Stimulated activated naive CD8-positive, alpha-beta T cell treated with anti-CD3 and anti-CD28 coated beads, Interleukin-15, Interleukin-2, amounts not matched to agents 100 ng/mL and 50 ng/mL, for 24 hours (primary cell): ENCODE data around the gene TM4SF4.

Source experiments
- H3K27ac Mint-ChIP-seq: one replicate; pipeline ENCODE4 v1.8.0; 2021; ENCODE audit warnings: mild to moderate bottlenecking, mixed read lengths
- H3K27me3 Mint-ChIP-seq: one replicate; pipeline ENCODE4 v1.8.0; 2021; ENCODE audit warnings: mixed read lengths
- H3K36me3 Mint-ChIP-seq: one replicate; pipeline ENCODE4 v1.8.0; 2021; ENCODE audit warnings: low read depth, mixed read lengths
- H3K4me1 Mint-ChIP-seq: one replicate; pipeline ENCODE4 v1.8.0; 2021; ENCODE audit warnings: low read depth, mixed read lengths
- H3K4me3 Mint-ChIP-seq: one replicate; pipeline ENCODE4 v1.8.0; 2021; ENCODE audit warnings: mild to moderate bottlenecking, mixed read lengths
- H3K9me3 Mint-ChIP-seq: one replicate; pipeline ENCODE4 v1.8.0; 2021; ENCODE audit warnings: mixed read lengths

The TM4SF4 gene

GRCh38 chr3:149448331-149448831 is 26.1 kb upstream of the TM4SF4 start:
- Mint-ChIP-seq H3K4me3 (no peak overlapping the region), H3K27ac (no peak overlapping the region), H3K4me1 (peaks cover 8% of the 10 kb centered on the region), H3K9me3 (peaks cover 19% of the 10 kb centered on the region), H3K36me3 (peaks cover 5% of the 10 kb centered on the region), H3K27me3 (peaks cover 7% of the 10 kb centered on the region)

- Mint-ChIP-seq H3K4me1 (peaks cover 8% of the 10 kb centered on the region), H3K9me3 (peaks cover 19% of the 10 kb centered on the region), H3K27ac (no peak overlapping the region), H3K4me3 (no peak overlapping the region), H3K36me3 (peaks cover 5% of the 10 kb centered on the region), H3K27me3 (peaks cover 9% of the 10 kb centered on the region)
These were observed 25.3 kb upstream of the TM4SF4 start for GRCh38 chr3:149449182-149449581.

GRCh38 chr3:149449799-149450198 is 24.7 kb upstream of the TM4SF4 start:
- Mint-ChIP-seq H3K4me3 (no peak overlapping the region), H3K36me3 (peaks cover 5% of the 10 kb centered on the region), H3K4me1 (peaks cover 8% of the 10 kb centered on the region), H3K27ac (no peak overlapping the region), H3K27me3 (peaks cover 14% of the 10 kb centered on the region), H3K9me3 (peaks cover 19% of the 10 kb centered on the region)

DNA sequence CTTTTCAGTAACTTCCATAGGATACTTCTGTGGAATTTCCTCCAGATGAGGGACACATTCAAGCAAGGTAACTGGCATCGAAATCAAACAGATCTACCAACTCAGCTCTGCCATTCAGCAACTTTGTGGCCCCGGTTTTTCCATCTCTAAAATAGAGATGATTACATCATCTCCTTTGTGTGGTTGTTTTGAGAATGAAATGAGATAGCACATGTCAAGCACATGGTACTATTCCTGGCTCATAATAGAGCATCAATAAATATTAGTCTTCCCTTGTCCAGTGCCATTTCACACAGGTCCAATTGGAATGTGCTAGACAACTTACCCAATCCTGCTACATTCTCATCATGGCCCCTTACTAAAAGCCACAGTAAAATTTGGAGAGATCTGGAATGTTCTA is 24.2 kb upstream of the TM4SF4 start:
- H3K4me1 Mint-ChIP-seq = peaks cover 8% of the 10 kb centered on the region
- H3K4me3 Mint-ChIP-seq = no peak overlapping the region
- peaks cover 5% of the 10 kb centered on the region for H3K36me3 Mint-ChIP-seq
- peaks cover 19% of the 10 kb centered on the region for H3K9me3 Mint-ChIP-seq
- peaks cover 16% of the 10 kb centered on the region for H3K27me3 Mint-ChIP-seq
- H3K27ac Mint-ChIP-seq = no peak overlapping the region

GRCh38 chr3:149452036-149452435 is 22.5 kb upstream of the TM4SF4 start:
- Mint-ChIP-seq H3K4me3 (no peak overlapping the region), H3K9me3 (peaks cover 19% of the 10 kb centered on the region), H3K36me3 (peaks cover 5% of the 10 kb centered on the region), H3K27me3 (peaks cover 22% of the 10 kb centered on the region), H3K27ac (no peak overlapping the region), H3K4me1 (peaks cover 12% of the 10 kb centered on the region)

GRCh38 chr3:149453140-149453805 is 21.2 kb upstream of the TM4SF4 start:
- Mint-ChIP-seq H3K4me1 (peaks cover 7% of the 10 kb centered on the region), H3K4me3 (no peak overlapping the region), H3K27me3 (peaks cover 28% of the 10 kb centered on the region), H3K27ac (no peak overlapping the region), H3K9me3 (peaks cover 19% of the 10 kb centered on the region), H3K36me3 (peaks cover 5% of the 10 kb centered on the region)

GRCh38 chr3:149454746-149455145 is 19.8 kb upstream of the TM4SF4 start:
- peaks cover 19% of the 10 kb centered on the region for H3K9me3 Mint-ChIP-seq
- H3K4me1 Mint-ChIP-seq = peaks cover 4% of the 10 kb centered on the region
- no peak overlapping the region for H3K4me3 Mint-ChIP-seq
- H3K27me3 Mint-ChIP-seq = peaks cover 28% of the 10 kb centered on the region
- peaks cover 5% of the 10 kb centered on the region for H3K36me3 Mint-ChIP-seq
- H3K27ac Mint-ChIP-seq = no peak overlapping the region

DNA sequence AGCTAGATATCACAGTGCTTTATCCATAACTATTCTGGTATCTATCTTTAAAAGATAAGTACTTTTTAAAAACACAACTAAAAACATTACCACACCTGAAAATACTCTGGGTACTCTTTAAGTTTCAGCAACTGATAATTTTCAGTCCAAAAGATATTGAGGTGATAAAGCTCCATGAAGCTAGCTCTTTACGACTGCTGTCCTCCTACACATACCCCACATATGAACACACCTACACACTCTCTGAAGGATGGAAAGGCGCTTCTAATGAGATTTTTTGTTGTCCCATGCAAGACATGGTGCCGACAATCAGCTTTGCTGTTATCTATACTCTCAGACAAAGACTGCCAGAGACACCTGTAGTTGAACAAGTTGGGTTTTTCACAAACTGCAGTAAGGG is 19.1 kb upstream of the TM4SF4 start:
- Mint-ChIP-seq H3K27ac (no peak overlapping the region), H3K36me3 (peaks cover 5% of the 10 kb centered on the region), H3K9me3 (peaks cover 16% of the 10 kb centered on the region), H3K27me3 (peaks cover 22% of the 10 kb centered on the region), H3K4me3 (no peak overlapping the region), H3K4me1 (peaks cover 4% of the 10 kb centered on the region)

DNA sequence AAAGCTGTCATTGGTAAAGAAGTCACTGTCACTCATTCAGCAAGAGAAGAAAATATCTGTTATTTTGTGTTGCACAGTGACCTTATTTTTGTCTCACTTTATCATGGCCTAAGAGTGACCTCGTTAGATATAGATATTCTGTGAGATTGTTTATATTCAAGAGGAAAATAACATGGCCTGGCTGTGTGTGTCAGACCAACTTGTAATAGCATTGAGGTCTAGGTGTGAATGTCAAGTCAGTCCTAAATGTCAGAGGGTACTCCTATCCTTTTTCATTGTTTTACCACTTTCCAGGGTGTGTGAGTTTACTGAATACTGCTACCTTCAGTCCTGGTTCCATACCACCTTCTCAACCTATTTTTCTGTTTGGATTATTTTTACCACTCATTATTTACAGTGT is 18.5 kb upstream of the TM4SF4 start:
- peaks cover 20% of the 10 kb centered on the region for H3K27me3 Mint-ChIP-seq
- H3K4me3 Mint-ChIP-seq = no peak overlapping the region
- H3K36me3 Mint-ChIP-seq = peaks cover 5% of the 10 kb centered on the region
- H3K9me3 Mint-ChIP-seq = peaks cover 13% of the 10 kb centered on the region
- no peak overlapping the region for H3K27ac Mint-ChIP-seq
- peaks cover 4% of the 10 kb centered on the region for H3K4me1 Mint-ChIP-seq

DNA sequence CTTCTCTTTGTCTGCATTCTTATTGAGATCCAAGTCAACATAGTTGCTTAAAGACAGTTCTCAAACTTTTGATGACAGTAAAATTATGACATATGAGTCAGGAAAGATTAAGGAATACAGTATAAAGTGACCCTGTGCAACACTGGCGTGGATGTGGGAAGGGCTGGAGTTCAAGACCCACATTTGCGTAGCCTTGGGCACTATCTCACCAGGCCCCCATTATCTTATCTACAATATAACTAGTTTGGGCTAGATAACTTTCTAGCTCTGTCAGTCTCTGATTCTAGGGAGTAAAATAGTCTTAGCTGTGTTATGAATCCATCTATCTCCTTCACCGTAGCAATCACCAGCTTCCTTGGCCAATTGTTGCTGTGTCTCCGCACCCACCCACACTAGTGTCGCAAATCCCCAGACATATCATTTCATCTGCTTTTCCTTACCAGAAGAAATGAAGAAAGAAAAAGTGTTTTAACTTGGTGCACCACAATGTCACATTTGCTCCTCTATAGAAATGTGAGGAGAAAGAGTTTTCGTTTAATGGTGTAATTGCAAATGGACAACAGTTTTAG is 14.9 kb upstream of the TM4SF4 start:
- Mint-ChIP-seq H3K36me3 (no peaks in the 10 kb centered on the region), H3K27ac (no peak overlapping the region), H3K27me3 (peaks cover 16% of the 10 kb centered on the region), H3K9me3 (no peaks in the 10 kb centered on the region), H3K4me1 (peaks cover 4% of the 10 kb centered on the region), H3K4me3 (no peak overlapping the region)

- Mint-ChIP-seq H3K4me3 (no peak overlapping the region), H3K4me1 (peaks cover 4% of the 10 kb centered on the region), H3K36me3 (no peaks in the 10 kb centered on the region), H3K27me3 (peaks cover 12% of the 10 kb centered on the region), H3K27ac (no peak overlapping the region), H3K9me3 (no peaks in the 10 kb centered on the region)
These were observed 14.4 kb upstream of the TM4SF4 start for GRCh38 chr3:149460117-149460516.

DNA sequence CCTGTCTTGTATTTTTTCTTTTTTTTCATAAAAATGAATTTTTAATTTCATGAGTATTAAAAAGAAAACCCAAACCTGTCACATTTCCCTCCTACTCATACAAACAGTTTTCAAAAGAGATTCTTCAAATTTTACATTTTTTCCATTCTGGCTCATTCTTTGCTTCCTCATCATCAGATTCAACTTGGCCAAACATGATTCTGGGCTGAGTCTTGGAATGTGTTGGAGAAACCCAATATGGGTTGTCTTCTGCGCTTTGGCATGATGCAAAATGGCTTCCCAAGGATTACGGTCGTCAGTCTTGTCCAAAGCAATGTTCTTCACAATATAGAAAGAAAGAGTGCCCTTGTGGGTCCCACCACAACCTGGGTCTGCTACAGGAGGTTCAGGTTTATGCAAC is 12.4 kb upstream of the TM4SF4 start:
- Mint-ChIP-seq H3K36me3 (no peaks in the 10 kb centered on the region), H3K4me1 (no peaks in the 10 kb centered on the region), H3K4me3 (no peak overlapping the region), H3K27ac (no peak overlapping the region), H3K9me3 (no peaks in the 10 kb centered on the region), H3K27me3 (peaks cover 6% of the 10 kb centered on the region)

DNA sequence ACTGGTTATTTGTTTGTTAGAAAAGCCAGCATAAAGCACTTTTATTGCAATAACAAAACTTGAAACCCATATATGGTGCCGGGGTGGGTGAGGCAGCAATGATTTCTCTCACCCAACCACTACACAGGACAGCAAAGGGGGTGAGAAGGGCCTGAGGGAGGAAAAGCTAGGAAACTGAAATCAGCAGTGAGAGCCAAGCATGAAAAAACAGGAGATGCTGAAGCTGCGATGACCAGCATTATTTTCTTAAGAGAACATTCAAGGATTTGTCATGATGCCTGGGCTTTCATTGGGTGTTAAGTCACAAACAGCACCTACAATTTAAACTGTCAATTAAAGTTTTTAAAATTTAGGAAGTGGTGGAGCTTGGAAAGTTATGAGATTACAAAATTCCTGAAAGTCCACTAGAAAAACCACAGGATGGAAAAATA is 11.9 kb upstream of the TM4SF4 start:
- H3K9me3 Mint-ChIP-seq = no peaks in the 10 kb centered on the region
- H3K27me3 Mint-ChIP-seq = peaks cover 6% of the 10 kb centered on the region
- no peak overlapping the region for H3K4me3 Mint-ChIP-seq
- no peaks in the 10 kb centered on the region for H3K4me1 Mint-ChIP-seq
- no peak overlapping the region for H3K27ac Mint-ChIP-seq
- no peaks in the 10 kb centered on the region for H3K36me3 Mint-ChIP-seq

GRCh38 chr3:149463921-149464320 is 10.6 kb upstream of the TM4SF4 start:
- H3K4me3 Mint-ChIP-seq = no peak overlapping the region
- H3K4me1 Mint-ChIP-seq = no peaks in the 10 kb centered on the region
- no peaks in the 10 kb centered on the region for H3K27me3 Mint-ChIP-seq
- no peak overlapping the region for H3K27ac Mint-ChIP-seq
- no peaks in the 10 kb centered on the region for H3K36me3 Mint-ChIP-seq
- no peaks in the 10 kb centered on the region for H3K9me3 Mint-ChIP-seq

- no peaks in the 10 kb centered on the region for H3K36me3 Mint-ChIP-seq
- no peaks in the 10 kb centered on the region for H3K9me3 Mint-ChIP-seq
- H3K4me1 Mint-ChIP-seq = no peaks in the 10 kb centered on the region
- H3K27me3 Mint-ChIP-seq = no peaks in the 10 kb centered on the region
- H3K27ac Mint-ChIP-seq = no peak overlapping the region
- no peak overlapping the region for H3K4me3 Mint-ChIP-seq
These were observed 9.8 kb upstream of the TM4SF4 start for GRCh38 chr3:149464542-149465328.
